Vagina (tissue), 2 donors: ENCODE results near the gene RIMOC1.

Experiments used
- POLR2A ChIP-seq, 2 donors: fragments of 450-650 bp; IDR thresholded peaks; one replicate each; pipeline ENCODE4 v1.6.1; 2017; ENCODE audit warnings: antibody characterized with exemption in 2 of 2, mild to moderate bottlenecking in 2 of 2, moderate library complexity in 2 of 2
- TF ChIP-seq, protein P1 (sequence below), 3 experiments: fragments of 450-650 bp in 2 of 3; fragments of 200-600 bp in 1 of 3; sonication (generic) in 1 of 3; IDR thresholded peaks; one replicate each; pipeline ENCODE4 v1.5.1; 2017 to 2019; ENCODE audit warnings: antibody characterized with exemption in 3 of 3, mild to moderate bottlenecking in 2 of 3, moderate library complexity in 2 of 3

DNA sequence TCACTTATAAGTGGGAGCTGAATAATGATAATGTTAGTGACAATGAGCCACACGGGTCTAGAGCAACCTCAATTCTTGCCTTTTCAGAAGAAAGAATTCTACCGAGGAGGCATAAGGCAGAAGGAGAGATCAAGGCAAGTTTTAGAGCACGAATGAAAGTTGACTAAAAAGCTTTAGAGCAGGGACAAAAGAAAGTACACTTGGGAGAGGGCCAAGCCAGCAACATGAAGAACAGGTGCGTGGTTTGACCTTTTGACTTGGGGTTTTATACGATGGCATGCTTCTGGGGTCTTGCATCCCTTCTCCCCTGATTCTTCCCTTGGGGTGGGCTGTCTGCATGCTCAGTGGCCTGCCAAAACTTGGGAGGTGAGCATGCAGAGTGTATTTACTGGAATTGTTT, 21.4 kb upstream of the RIMOC1 start:
- TF ChIP-seq POLR2A (IDR thresholded peaks at IDR 0.05): no peak
- TF ChIP-seq, protein P1, sequence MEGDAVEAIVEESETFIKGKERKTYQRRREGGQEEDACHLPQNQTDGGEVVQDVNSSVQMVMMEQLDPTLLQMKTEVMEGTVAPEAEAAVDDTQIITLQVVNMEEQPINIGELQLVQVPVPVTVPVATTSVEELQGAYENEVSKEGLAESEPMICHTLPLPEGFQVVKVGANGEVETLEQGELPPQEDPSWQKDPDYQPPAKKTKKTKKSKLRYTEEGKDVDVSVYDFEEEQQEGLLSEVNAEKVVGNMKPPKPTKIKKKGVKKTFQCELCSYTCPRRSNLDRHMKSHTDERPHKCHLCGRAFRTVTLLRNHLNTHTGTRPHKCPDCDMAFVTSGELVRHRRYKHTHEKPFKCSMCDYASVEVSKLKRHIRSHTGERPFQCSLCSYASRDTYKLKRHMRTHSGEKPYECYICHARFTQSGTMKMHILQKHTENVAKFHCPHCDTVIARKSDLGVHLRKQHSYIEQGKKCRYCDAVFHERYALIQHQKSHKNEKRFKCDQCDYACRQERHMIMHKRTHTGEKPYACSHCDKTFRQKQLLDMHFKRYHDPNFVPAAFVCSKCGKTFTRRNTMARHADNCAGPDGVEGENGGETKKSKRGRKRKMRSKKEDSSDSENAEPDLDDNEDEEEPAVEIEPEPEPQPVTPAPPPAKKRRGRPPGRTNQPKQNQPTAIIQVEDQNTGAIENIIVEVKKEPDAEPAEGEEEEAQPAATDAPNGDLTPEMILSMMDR (IDR thresholded peaks at IDR 0.05): no peak
